HG02798 (cell line): ENCODE measurements around the gene MYO5A.
"Not testable (repeated sequence)": the region's sequence is repeated elsewhere in the genome, so short reads cannot be mapped to it uniquely, and the experiment has no call there.

Experiments used
- ATAC-seq: cut with Tn5 transposase; IDR thresholded peaks from one replicate; pipeline ENCODE4 v1.9.1; 2021; ENCODE audit warnings: mild to moderate bottlenecking; ENCODE audit not compliant: unreplicated experiment, poor library complexity

The MYO5A gene

GRCh38 chr15:52427804-52428203, 100.9 kb downstream of the MYO5A start:
- ATAC-seq = no peak

- ATAC-seq = no peak
Measured at GRCh38 chr15:52424856-52425431, 103.7 kb downstream of the MYO5A start.

DNA sequence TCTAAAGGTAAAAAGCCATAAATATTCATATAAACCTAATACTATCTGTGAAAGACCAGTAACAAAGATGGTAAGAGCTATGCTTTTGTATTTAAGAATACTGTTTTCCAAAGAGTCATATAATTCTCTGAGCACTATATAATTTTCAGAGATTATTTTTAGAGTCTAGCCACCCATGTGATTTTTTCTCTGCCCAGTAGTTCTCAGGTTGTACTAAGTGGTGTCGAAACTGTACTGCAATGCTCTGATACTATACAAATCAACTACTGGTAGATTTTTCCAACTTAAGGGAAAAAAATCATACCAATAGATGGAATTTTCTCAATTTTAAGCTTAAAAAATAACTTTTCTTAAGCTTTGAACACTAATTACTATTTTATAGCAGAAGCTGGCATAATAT, 104.8 kb downstream of the MYO5A start:
- ATAC-seq = no peak

GRCh38 chr15:52422001-52422400, 106.7 kb downstream of the MYO5A start:
- ATAC-seq = no peak

- ATAC-seq = no peak
Measured at GRCh38 chr15:52421029-52421428, 107.7 kb downstream of the MYO5A start.

DNA sequence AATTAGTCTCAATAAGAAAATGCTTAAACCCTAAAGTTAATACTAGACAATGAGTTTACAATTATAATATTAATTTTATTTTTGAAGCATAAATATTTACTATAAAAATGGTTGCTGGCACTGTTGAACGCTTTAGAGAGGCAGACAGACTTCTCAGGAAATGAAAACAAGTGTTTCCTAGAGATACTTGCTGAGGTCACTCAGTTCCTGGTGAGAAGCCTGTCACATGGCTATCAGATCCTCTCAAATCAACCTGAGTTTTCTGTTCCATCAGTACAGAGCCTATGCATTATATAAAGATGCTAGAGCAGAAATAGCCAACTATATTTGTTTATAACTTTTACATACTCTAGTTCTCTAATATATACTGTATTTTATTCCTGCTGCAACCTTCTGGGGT, 109.2 kb downstream of the MYO5A start:
- ATAC-seq = no peak

DNA sequence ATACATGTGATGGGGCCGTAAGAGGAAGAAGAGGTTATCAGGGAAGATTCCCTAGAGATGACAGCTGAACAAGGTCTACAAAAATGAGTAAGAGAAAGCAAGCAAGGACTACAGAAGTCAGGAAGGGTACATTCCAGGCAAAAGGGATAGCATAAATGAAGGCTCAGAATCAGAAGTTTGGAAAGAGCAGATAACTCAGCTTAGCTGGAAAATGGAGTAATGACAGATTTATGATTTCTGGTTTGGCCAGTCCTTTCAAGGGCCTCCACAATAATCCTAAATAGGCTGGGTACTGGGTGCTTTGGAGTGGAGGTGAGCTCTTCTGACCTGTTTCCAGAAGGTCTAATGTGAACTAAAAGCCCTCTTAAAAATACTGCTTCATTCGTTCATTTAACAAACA, 110.7 kb downstream of the MYO5A start:
- no peak for ATAC-seq

- no peak for ATAC-seq
Measured at GRCh38 chr15:52417521-52417920, 111.2 kb downstream of the MYO5A start.

- not testable (repeated sequence) for ATAC-seq
Measured at GRCh38 chr15:52416566-52416965, 112.1 kb downstream of the MYO5A start.

- no peak for ATAC-seq
Measured at GRCh38 chr15:52415628-52416027, 113.1 kb downstream of the MYO5A start.

DNA sequence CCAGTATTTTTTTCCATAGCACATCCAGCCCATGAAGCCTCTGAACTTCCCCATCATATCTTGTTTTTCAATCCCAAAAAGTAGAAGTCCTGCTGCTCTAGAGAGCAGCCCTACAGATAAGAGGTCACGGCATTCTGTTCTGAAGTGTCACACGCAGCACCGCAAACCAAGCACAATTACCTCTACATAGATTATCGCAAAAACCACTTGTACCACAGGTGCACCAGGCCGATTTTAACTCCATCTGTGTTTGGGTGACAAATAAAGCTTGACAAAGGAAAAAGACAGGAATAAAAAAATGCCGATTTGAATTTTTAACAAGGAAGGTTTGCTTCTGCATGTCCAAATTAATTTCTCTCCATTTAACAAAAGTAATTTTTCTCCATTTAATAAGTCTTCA, 113.7 kb downstream of the MYO5A start:
- no peak for ATAC-seq

DNA sequence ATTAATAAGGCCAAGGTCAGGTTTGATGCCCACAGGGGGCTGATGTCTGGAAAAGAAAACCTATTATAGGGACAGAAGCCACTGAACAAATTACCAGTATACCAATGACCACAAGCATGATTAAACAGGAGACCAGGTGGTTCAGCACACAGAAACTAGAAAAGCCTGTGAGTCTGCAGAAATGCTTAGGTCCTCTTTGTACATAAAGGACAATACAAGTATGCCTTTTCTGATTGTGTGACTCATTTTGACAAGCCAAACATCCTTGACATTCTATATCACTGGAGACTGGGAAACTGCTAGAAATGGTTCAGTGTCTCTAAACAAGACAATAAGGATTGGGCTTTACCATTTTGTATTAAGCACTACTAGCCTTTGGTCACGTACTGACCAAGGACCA, 119.9 kb downstream of the MYO5A start:
- peak; percentile 69 for ATAC-seq

GRCh38 chr15:52407374-52407773, 121.3 kb downstream of the MYO5A start:
- no peak for ATAC-seq

DNA sequence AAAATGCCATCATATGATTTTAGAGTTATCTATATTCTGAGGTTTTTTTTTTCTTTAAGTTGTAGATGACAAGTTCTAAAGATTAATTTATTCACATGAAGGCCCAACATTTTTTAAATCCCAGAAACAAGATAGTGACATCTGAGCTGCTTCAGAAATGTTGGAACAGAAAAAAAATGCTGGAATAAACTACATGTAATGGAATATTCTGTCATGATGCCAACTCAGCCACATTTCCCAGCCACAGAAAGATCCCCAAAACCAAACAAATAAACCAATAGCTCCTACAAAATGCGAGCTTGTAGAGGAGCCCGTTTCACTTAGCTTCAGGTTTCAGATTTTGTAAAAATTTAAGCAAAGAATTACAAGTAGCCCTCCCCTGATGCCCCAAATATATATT, 122.1 kb downstream of the MYO5A start:
- ATAC-seq = no peak

GRCh38 chr15:52405856-52406255, 122.8 kb downstream of the MYO5A start:
- no peak for ATAC-seq

DNA sequence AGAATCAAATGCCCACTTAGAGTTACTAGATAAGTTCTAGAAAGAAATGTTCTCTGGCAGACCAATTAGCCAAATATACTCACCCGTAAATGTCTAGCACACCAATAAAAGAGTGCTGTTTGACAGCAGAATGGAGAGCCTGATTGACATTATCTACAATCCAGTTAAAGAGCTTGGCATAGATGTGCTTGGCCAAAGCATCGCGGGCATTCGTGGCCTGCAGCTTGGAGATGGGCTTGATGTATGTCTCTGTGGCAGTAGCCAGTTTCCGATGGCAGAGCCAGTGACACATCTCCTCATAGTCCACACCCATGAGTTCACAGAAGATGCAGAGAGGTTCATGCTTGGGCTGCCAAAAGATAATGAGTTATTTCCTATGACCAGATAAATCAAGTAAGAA, 131.6 kb downstream of the MYO5A start:
- no peak for ATAC-seq

DNA sequence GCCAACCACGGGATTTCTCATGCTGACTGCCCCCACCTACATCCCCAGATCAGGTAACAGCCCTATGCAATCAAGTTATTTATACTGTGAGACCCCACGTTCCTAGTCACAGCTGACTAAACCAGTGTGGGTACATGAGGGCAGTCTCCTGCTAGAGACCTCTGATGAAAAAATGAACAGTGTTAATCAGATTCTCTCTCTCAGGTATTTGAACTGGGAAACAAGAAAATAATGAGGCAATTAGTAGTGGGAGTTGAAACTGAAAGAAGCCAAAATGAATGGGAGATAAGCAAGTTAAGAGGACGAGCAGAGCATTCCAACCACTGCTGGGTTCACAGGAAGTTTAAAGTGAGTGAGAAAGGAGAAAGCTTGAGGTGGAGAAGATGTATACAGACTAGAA, 134.6 kb downstream of the MYO5A start:
- ATAC-seq = no peak

DNA sequence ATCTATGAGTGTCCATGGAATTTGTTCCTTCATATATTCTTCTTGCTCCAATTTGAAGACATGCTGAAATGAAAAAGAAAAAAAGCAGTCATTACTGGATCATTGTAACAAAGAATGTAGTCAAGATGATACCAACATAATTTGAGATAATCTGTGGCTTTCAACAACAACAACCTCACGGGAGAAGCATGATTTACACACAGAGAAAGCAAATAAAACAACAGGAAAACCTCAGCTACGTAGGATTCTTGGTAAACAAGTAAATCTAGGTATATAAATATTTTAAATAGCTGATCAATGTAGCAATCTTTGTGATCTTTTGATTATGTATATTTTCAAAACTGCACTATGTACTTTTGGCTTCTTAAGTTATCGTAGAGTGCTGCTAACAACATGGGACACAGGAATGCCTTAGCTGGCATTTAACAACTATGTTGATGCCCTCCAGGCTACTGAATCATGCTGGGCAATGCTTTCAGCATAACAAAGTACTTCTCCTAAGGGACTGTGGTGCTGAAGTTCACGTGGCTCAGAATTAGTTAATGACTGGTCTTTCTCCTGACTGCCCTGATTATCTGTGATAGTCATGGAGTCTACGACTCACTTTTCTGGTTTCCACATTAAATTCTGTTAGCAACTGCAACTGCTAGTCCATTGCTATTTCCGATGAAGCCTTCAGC, 136.5 kb downstream of the MYO5A start:
- ATAC-seq = no peak

DNA sequence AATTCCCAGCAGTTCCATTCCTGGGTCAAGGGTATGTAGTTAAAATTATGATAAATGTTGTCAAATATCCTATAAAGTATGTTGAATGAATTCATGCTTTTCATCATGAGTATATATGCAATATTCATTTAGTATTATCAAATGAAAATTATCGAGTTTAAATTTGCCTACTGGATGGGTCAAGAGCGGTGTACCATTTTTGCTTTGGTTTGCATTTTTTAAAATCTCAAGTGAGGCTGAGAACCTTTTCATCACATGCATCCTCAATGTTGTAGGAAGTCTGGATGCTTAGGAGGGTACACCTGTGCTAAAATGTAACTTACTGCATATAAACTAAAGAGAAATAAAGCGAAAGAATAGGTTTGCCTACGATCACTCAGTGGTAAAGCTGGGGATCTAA, 137.6 kb downstream of the MYO5A start:
- no peak for ATAC-seq

DNA sequence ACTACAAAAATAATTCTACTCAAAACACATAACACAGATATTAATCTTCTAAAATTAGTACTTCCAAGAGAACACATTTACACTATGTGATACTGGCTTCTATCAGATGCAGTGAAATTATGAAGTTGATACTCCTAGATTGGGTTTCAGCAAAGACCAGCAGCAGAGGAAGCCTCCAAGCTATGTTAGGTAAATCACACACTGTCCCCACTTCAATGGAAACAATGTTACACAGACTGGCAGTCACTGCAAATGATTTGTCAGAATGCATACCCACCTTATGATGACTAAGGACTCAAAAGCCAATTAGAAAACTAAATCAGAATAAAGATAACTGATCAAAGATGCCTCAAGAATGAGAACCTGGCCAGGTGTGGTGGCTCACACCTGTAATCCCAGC, 143.0 kb downstream of the MYO5A start:
- ATAC-seq = no peak

DNA sequence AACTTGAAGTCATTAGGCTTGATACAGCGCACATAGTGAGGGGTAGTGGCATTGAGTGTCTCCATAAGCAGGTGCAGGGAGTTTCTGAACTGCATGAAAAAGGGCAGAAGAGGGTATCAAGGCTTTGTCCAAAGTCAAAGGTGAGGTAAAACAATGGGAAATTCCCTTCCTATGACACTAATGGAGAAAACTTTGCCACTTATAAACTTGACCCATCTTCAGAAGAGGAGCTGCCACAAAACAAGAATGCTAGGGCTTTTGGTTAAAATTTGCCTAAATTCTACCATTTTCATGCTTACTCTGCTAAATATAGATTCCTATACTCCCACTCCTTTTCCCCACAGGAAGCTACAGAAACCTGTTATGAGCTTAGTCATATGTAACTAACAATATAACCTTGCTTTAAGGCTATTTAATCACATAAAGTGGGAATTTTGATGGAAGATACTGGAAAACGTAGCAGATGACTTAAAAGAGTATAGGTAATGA, 145.5 kb downstream of the MYO5A start:
- ATAC-seq = peak; percentile 33

DNA sequence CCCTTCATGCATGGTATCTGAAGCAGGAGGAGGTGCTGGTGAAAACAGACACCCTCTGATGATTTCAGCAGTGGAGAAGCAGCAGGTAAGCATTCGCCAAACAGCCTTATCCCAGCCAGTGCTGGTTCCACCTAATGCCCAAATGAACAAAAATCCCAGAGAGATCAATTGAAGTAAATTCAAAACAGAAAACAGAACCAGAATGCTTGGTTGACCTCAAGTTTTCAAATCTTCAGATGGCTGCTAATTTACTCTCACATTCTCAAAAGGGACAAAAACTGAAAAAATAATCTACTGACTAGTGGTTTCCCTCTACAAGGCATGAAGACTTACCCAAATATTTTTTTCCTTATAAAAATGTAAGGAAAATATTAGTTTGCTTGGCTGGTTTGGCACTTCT, 146.0 kb downstream of the MYO5A start:
- ATAC-seq = peak; percentile 16
